IMR-90 (cell line): ENCODE results near the gene TBL3. TPM values are rescaled to one million over a fixed set of nuclear protein-coding genes. Genes with fewer than 3 reads are reported as not detected.

Source experiments
- ATAC-seq: fragments of 200-7000 bp; cut with Tn5 transposase; 2 replicates; pipeline ENCODE4 v1.9.1; 2020; ENCODE audit warnings: low read depth, mild to moderate bottlenecking, moderate library complexity
- BruUV-seq: library from RNA; stranded (reverse); fragments of 400-500 nt; replicated peaks from 2 replicates; lab custom pipeline; 2021; lab: Mats Ljungman, UMichigan
- CTCF ChIA-PET: fragments of 300-600 bp; formaldehyde crosslinking; extraction: SDS; loops from one replicate; lab custom pipeline; 2021; ENCODE audit warnings: antibody characterized with exemption; lab: Yijun Ruan, JAX
- POLR2A ChIA-PET: fragments of 300-600 bp; sonication (Branson Sonifier 250); formaldehyde crosslinking; loops from one replicate; lab custom pipeline; 2022; ENCODE audit warnings: antibody characterized with exemption; ENCODE audit not compliant: unreplicated experiment; lab: Charles Lee
- DNase-seq: peaks from one replicate; pipeline ENCODE4 v3.0.0; 2013
- H2AFZ ChIP-seq: replicated peaks from 2 replicates; pipeline ENCODE3; 2013; ENCODE audit warnings: low read length, mild to moderate bottlenecking; ENCODE audit not compliant: poor library complexity
- H2AK5ac ChIP-seq: 2 replicates; pipeline ENCODE4 v1.6.1; 2013; ENCODE audit warnings: low read depth, low read length, inconsistent platforms
- H2AK9ac ChIP-seq: replicated peaks from 2 replicates; pipeline ENCODE3; 2013; ENCODE audit warnings: mild to moderate bottlenecking, low read depth, low read length, moderate library complexity; ENCODE audit not compliant: poor library complexity
- H2BK120ac ChIP-seq: 2 replicates; pipeline ENCODE4 v1.6.1; 2013; ENCODE audit warnings: low read depth, low read length, inconsistent platforms
- H2BK15ac ChIP-seq: 3 replicates; pipeline ENCODE4 v1.6.1; 2013; ENCODE audit warnings: low read depth, low read length, inconsistent platforms
- H2BK20ac ChIP-seq: 2 replicates; pipeline ENCODE4 v1.6.1; 2013; ENCODE audit warnings: low read depth, mild to moderate bottlenecking, inconsistent platforms, low read length, moderate library complexity
- H2BK5ac ChIP-seq: 2 replicates; pipeline ENCODE4 v1.6.1; 2013; ENCODE audit warnings: mild to moderate bottlenecking, low read depth, low read length, inconsistent platforms; ENCODE audit not compliant: poor library complexity, severe bottlenecking
- H3K14ac ChIP-seq: replicated peaks from 2 replicates; pipeline ENCODE4 v1.6.1; 2013; ENCODE audit warnings: low read depth, low read length, inconsistent platforms
- H3K18ac ChIP-seq: 2 replicates; pipeline ENCODE4 v1.6.1; 2013; ENCODE audit warnings: low read depth, low read length, control low read depth
- H3K23ac ChIP-seq: 2 replicates; pipeline ENCODE4 v1.6.1; 2013; ENCODE audit warnings: low read depth, low read length, inconsistent platforms
- H3K27ac ChIP-seq: 2 replicates; pipeline ENCODE4 v1.5.1; 2013; ENCODE audit warnings: mild to moderate bottlenecking, control low read depth, low read length; ENCODE audit not compliant: insufficient read depth
- H3K27me3 ChIP-seq: 2 replicates; pipeline ENCODE4 v1.6.1; 2013; ENCODE audit warnings: low read length; ENCODE audit not compliant: control insufficient read depth, insufficient read depth
- H3K36me3 ChIP-seq: 2 replicates; pipeline ENCODE4 v1.6.1; 2013; ENCODE audit warnings: low read length, mixed read lengths; ENCODE audit not compliant: control insufficient read depth, insufficient read depth
- H3K4ac ChIP-seq: 2 replicates; pipeline ENCODE4 v1.6.1; 2013; ENCODE audit warnings: low read depth, low read length, inconsistent platforms
- H3K4me1 ChIP-seq: 2 replicates; pipeline ENCODE4 v1.6.1; 2013; ENCODE audit warnings: low read length, mixed read lengths; ENCODE audit not compliant: control insufficient read depth, insufficient read depth
- H3K4me2 ChIP-seq: 2 replicates; pipeline ENCODE4 v1.6.1; 2013; ENCODE audit warnings: low read depth, mild to moderate bottlenecking, control low read depth, low read length, moderate library complexity
- H3K4me3 ChIP-seq: 2 replicates; pipeline ENCODE4 v1.5.1; 2013; ENCODE audit warnings: low read depth, mild to moderate bottlenecking, control low read depth, low read length, moderate library complexity; ENCODE audit not compliant: insufficient read depth
- H3K56ac ChIP-seq: 2 replicates; pipeline ENCODE4 v1.6.1; 2013; ENCODE audit warnings: low read length, inconsistent platforms; ENCODE audit not compliant: insufficient read depth; ENCODE audit errors: extremely low read depth
- H3K79me1 ChIP-seq, 2 experiments: 2 replicates each; pipeline ENCODE4 v1.6.1; 2013; ENCODE audit warnings: low read length in 2 of 2, inconsistent platforms in 1 of 2, low read depth in 1 of 2
- H3K9ac ChIP-seq: 2 replicates; pipeline ENCODE4 v1.6.1; 2013; ENCODE audit warnings: low read depth, low read length, control low read depth
- H3K9me1 ChIP-seq: 2 replicates; pipeline ENCODE4 v1.6.1; 2013; ENCODE audit warnings: low read length, inconsistent platforms; ENCODE audit not compliant: insufficient read depth
- H3K9me3 ChIP-seq: 2 replicates; pipeline ENCODE4 v1.6.1; 2013; ENCODE audit warnings: low read length; ENCODE audit not compliant: control insufficient read depth, insufficient read depth
- H4K20me1 ChIP-seq: 2 replicates; pipeline ENCODE4 v1.6.1; 2013; ENCODE audit warnings: low read length, inconsistent platforms; ENCODE audit not compliant: insufficient read depth
- H4K5ac ChIP-seq: 2 replicates; pipeline ENCODE4 v1.6.1; 2013; ENCODE audit warnings: mild to moderate bottlenecking, low read depth, low read length, control low read depth
- H4K8ac ChIP-seq, 2 experiments: 2 replicates each; pipeline ENCODE4 v1.6.1; 2013; ENCODE audit warnings: low read depth in 2 of 2, low read length in 2 of 2, control low read depth in 1 of 2, inconsistent platforms in 1 of 2
- H4K91ac ChIP-seq: 2 replicates; pipeline ENCODE4 v1.6.1; 2013; ENCODE audit warnings: low read depth, low read length, inconsistent platforms; ENCODE audit not compliant: insufficient read depth
- CHD1 ChIP-seq: IDR thresholded peaks from 2 replicates; pipeline ENCODE4 v1.6.1; 2012; ENCODE audit warnings: low read depth, low read length, improper control_type of control experiment
- CTCF ChIP-seq: conservative IDR thresholded peaks from 2 replicates; pipeline ENCODE4 v1.5.1; 2012; ENCODE audit warnings: mild to moderate bottlenecking, low read depth, low read length, improper control_type of control experiment
- ELK1 ChIP-seq: fragments of 150-350 bp; IDR thresholded peaks from 2 replicates; pipeline ENCODE4 v1.6.1; 2016; ENCODE audit warnings: low read depth, mild to moderate bottlenecking, low read length, moderate library complexity, borderline replicate concordance
- FOS ChIP-seq: fragments of 150-350 bp; IDR thresholded peaks from 2 replicates; pipeline ENCODE4 v1.6.1; 2016; ENCODE audit warnings: low read depth, low read length
- MAFK ChIP-seq: IDR thresholded peaks from 2 replicates; pipeline ENCODE4 v1.6.1; 2012; ENCODE audit warnings: low read depth, low read length, improper control_type of control experiment
- MAZ ChIP-seq: IDR thresholded peaks from 2 replicates; pipeline ENCODE4 v1.6.1; 2012; ENCODE audit warnings: low read depth, mild to moderate bottlenecking, low read length, improper control_type of control experiment, moderate library complexity, borderline replicate concordance
- MXI1 ChIP-seq: IDR thresholded peaks from 2 replicates; pipeline ENCODE4 v1.6.1; 2012; ENCODE audit warnings: low read depth, mild to moderate bottlenecking, low read length, moderate library complexity, borderline replicate concordance
- NFE2L2 ChIP-seq: fragments of 150-350 bp; IDR thresholded peaks from 2 replicates; pipeline ENCODE4 v1.6.1; 2016; ENCODE audit warnings: low read depth, mild to moderate bottlenecking, low read length
- RAD21 ChIP-seq: IDR thresholded peaks from 2 replicates; pipeline ENCODE4 v1.6.1; 2012; ENCODE audit warnings: low read length, improper control_type of control experiment
- RFX5 ChIP-seq: IDR thresholded peaks from 2 replicates; pipeline ENCODE4 v1.8.0; 2012; ENCODE audit warnings: low read depth, mild to moderate bottlenecking, low read length, moderate library complexity
- SMC3 ChIP-seq: fragments of 150-350 bp; IDR thresholded peaks from 2 replicates; pipeline ENCODE4 v1.6.1; 2016; ENCODE audit warnings: low read depth, mild to moderate bottlenecking, antibody characterized with exemption, low read length, moderate library complexity
- USF2 ChIP-seq: fragments of 150-350 bp; IDR thresholded peaks from 2 replicates; pipeline ENCODE4 v1.6.1; 2017; ENCODE audit warnings: mild to moderate bottlenecking, antibody characterized with exemption, low read length, low read depth
- WGBS, 2 experiments: methylation state at CpG; one replicate each; pipeline versions ENCODE4 v1.1.5 to v1.1.7; 2013; ENCODE audit warnings: missing lambda C conversion rate in 2 of 2; ENCODE audit not compliant: insufficient read length in 1 of 2; ENCODE audit errors: extremely low coverage in 2 of 2; 5-methylcytosine and 5-hydroxymethylcytosine counted together
- dilution Hi-C: fragments of 300-500 bp; cut with HindIII; formaldehyde crosslinking; loops from one replicate; pipeline ENCODE4 v1.14.3; 2018; ENCODE audit warnings: low sequenced_read_pairs; ENCODE audit not compliant: unreplicated experiment
- in situ Hi-C: fragments of 300-500 bp; cut with MboI; formaldehyde crosslinking; loops from 3 replicates; pipeline ENCODE4 v1.14.3; 2019; ENCODE audit warnings: low sequenced_read_pairs, inconsistent platforms, mixed read lengths
- intact Hi-C: fragments of 100-400 bp; cut with micrococcal nuclease; formaldehyde crosslinking; loops from 2 replicates; pipeline ENCODE4 v1.10.0; 2022
- polyA plus RNA-seq, 3 experiments: library from polyadenylated mRNA; depleted of rRNA; stranded (reverse); fragments of >200 nt; gene quantifications; 2 replicates each; pipeline ENCODE4 v1.2.3, GENCODE V29; 2012; ENCODE audit warnings: low replicate concordance in 1 of 3
- total RNA-seq: library from RNA; depleted of rRNA; stranded (reverse); fragments of >200 nt; gene quantifications from 2 replicates; pipeline ENCODE4 v1.2.3, GENCODE V29; 2012

TBL3 gene
- total and polyA plus RNA-seq, 2 of the 4 experiments (the other 2 are of a cell fraction), result 38.5 to 60.8 TPM

GRCh38 chr16:1976216-1976520, 4.3 kb downstream of the TBL3 start:
- 98% methylated on average over 5 of the region's 8 CpGs; no CpG with 5 or more reads in 1 of the 2 experiments for WGBS, 2 experiments
- H3K4me3 ChIP-seq, result no peak overlapping the region
- no peak for DNase-seq
- no peaks in the 10 kb centered on the region for H3K9me3 ChIP-seq
- H2AK9ac ChIP-seq, result no peak overlapping the region
- H3K79me1 ChIP-seq, result peaks cover 0 to 26% of the 10 kb centered on the region in 2 experiments; a peak in 3 of 4 replicates
- H2BK15ac ChIP-seq, result no peak overlapping the region
- no peaks in the 10 kb centered on the region for H3K9me1 ChIP-seq
- H4K5ac ChIP-seq, result no peak overlapping the region
- H4K91ac ChIP-seq, result no peak overlapping the region
- no peak overlapping the region for H3K4ac ChIP-seq
- H2AK5ac ChIP-seq, result no peak overlapping the region
- no peak overlapping the region for H3K14ac ChIP-seq
- no peak for TF ChIP-seq CHD1
- no peak for TF ChIP-seq CTCF
- TF ChIP-seq ELK1, result no peak
- TF ChIP-seq SMC3, result no peak
- no peak for TF ChIP-seq MXI1
- no peak for TF ChIP-seq MAZ
- TF ChIP-seq RFX5, result no peak
- TF ChIP-seq NFE2L2, result no peak
- no peak for TF ChIP-seq USF2
- no peak for TF ChIP-seq MAFK
- TF ChIP-seq FOS, result no peak
- no peak for TF ChIP-seq RAD21
- H2AFZ ChIP-seq, result peak overlapping the region; percentile 21
- H3K23ac ChIP-seq, result no peak overlapping the region
- H3K56ac ChIP-seq, result no peak overlapping the region
- no peak overlapping the region for H2BK5ac ChIP-seq
- H2BK120ac ChIP-seq, result no peak overlapping the region
- in situ Hi-C loops (no loop called here), intact Hi-C loops (no loop called here), dilution Hi-C loops (no loop called here)
- H3K9ac ChIP-seq, result no peak overlapping the region
- CTCF ChIA-PET, result no interaction called here
- BruUV-seq, result no TSS peak
- H4K8ac ChIP-seq, result no peak overlapping the region
- H3K4me2 ChIP-seq, result no peak overlapping the region
- no peak for ATAC-seq
- no peak overlapping the region for H3K18ac ChIP-seq
- H3K27ac ChIP-seq, result no peak overlapping the region
- H3K4me1 ChIP-seq, result peaks cover 3% of the 10 kb centered on the region; the same call in 1 of the 2 replicates
- peaks cover 48% of the 10 kb centered on the region for H3K36me3 ChIP-seq
- POLR2A ChIA-PET, result no interaction called here
- peaks cover 15% of the 10 kb centered on the region; the same call in 1 of the 2 replicates for H3K27me3 ChIP-seq
- no peaks in the 10 kb centered on the region; the same call in 1 of the 2 replicates for H4K20me1 ChIP-seq
- no peak overlapping the region for H2BK20ac ChIP-seq
